Trophoblast cell (in vitro differentiated cells and primary cell): ENCODE data around the gene SCN5A.

Experiments
- DNase-seq, 2 donors: peaks; one replicate each; pipeline ENCODE4 v3.0.0-alpha.2; 2016
- H2AFZ ChIP-seq: 2 replicates; pipeline ENCODE4 v1.6.1; 2013; ENCODE audit warnings: low read length, moderate library complexity, mild to moderate bottlenecking; ENCODE audit not compliant: insufficient read depth, poor library complexity
- H2AK5ac ChIP-seq: 2 replicates; pipeline ENCODE4 v1.6.1; 2013; ENCODE audit warnings: mild to moderate bottlenecking, low read length
- H2BK120ac ChIP-seq: 2 replicates; pipeline ENCODE4 v1.6.1; 2013; ENCODE audit warnings: low read length, mild to moderate bottlenecking, moderate library complexity; ENCODE audit not compliant: insufficient read depth, poor library complexity
- H2BK12ac ChIP-seq: 2 replicates; pipeline ENCODE4 v1.6.1; 2013; ENCODE audit warnings: mild to moderate bottlenecking, low read length, moderate library complexity
- H2BK5ac ChIP-seq: 2 replicates; pipeline ENCODE4 v1.6.1; 2013; ENCODE audit warnings: low read length, low read depth, moderate library complexity, mild to moderate bottlenecking; ENCODE audit not compliant: poor library complexity
- H3K14ac ChIP-seq: 2 replicates; pipeline ENCODE4 v1.6.1; 2013; ENCODE audit warnings: mild to moderate bottlenecking, low read length
- H3K18ac ChIP-seq: 2 replicates; pipeline ENCODE4 v1.6.1; 2013; ENCODE audit warnings: mild to moderate bottlenecking, low read length
- H3K23ac ChIP-seq: 2 replicates; pipeline ENCODE4 v1.6.1; 2013; ENCODE audit warnings: low read length
- H3K27ac ChIP-seq: 2 replicates; pipeline ENCODE4 v1.5.1; 2013; ENCODE audit warnings: low read depth, mild to moderate bottlenecking, inconsistent platforms, low read length, moderate library complexity
- H3K27me3 ChIP-seq: 2 replicates; pipeline ENCODE4 v1.6.1; 2013; ENCODE audit warnings: inconsistent platforms, mild to moderate bottlenecking, low read length, moderate library complexity; ENCODE audit not compliant: insufficient read depth
- H3K36me3 ChIP-seq, 2 experiments: 1 replicate in 1 of 2; 2 replicates in 1 of 2; pipeline ENCODE4 v1.6.1; 2013; ENCODE audit warnings: low read length in 2 of 2, mild to moderate bottlenecking in 2 of 2, moderate library complexity in 1 of 2; ENCODE audit not compliant: insufficient read depth in 2 of 2, control insufficient read depth in 1 of 2
- H3K4ac ChIP-seq: 2 replicates; pipeline ENCODE4 v1.6.1; 2013; ENCODE audit warnings: low read depth, mild to moderate bottlenecking, low read length, moderate library complexity
- H3K4me1 ChIP-seq, 2 experiments: 1 replicate in 1 of 2; 2 replicates in 1 of 2; pipeline ENCODE4 v1.6.1; 2013; ENCODE audit warnings: low read length in 2 of 2, mild to moderate bottlenecking in 2 of 2, moderate library complexity in 1 of 2; ENCODE audit not compliant: insufficient read depth in 2 of 2, control insufficient read depth in 1 of 2
- H3K4me2 ChIP-seq: 2 replicates; pipeline ENCODE4 v1.6.1; 2013; ENCODE audit warnings: inconsistent platforms, mild to moderate bottlenecking, low read length, moderate library complexity
- H3K4me3 ChIP-seq: 2 replicates; pipeline ENCODE4 v1.5.1; 2013; ENCODE audit warnings: mild to moderate bottlenecking, low read depth, low read length, inconsistent platforms
- H3K79me1 ChIP-seq: one replicate; pipeline ENCODE4 v1.6.1; 2013; ENCODE audit warnings: low read length
- H3K79me2 ChIP-seq: 2 replicates; pipeline ENCODE4 v1.6.1; 2013; ENCODE audit warnings: low read length, mild to moderate bottlenecking; ENCODE audit not compliant: control insufficient read depth, insufficient read depth, poor library complexity
- H3K9ac ChIP-seq: 2 replicates; pipeline ENCODE4 v1.6.1; 2013; ENCODE audit warnings: mild to moderate bottlenecking, low read length
- H3K9me3 ChIP-seq: 2 replicates; pipeline ENCODE4 v1.6.1; 2013; ENCODE audit warnings: low read depth, mild to moderate bottlenecking, control low read depth, inconsistent platforms, low read length; ENCODE audit not compliant: insufficient read depth
- H4K12ac ChIP-seq: 2 replicates; pipeline ENCODE4 v1.6.1; 2013; ENCODE audit warnings: low read depth, mild to moderate bottlenecking, low read length, moderate library complexity
- H4K8ac ChIP-seq: 2 replicates; pipeline ENCODE4 v1.6.1; 2013; ENCODE audit warnings: low read depth, mild to moderate bottlenecking, low read length, moderate library complexity
- H4K91ac ChIP-seq: one replicate; pipeline ENCODE4 v1.6.1; 2013; ENCODE audit warnings: low read depth, mild to moderate bottlenecking, low read length, moderate library complexity
- WGBS: extraction: QIAGEN DNeasy Blood & Tissue Kit; methylation state at CpG from one replicate; pipeline ENCODE4 v1.1.7; 2013; ENCODE audit warnings: missing lambda C conversion rate; ENCODE audit not compliant: insufficient read length, insufficient coverage; ENCODE audit errors: extremely low coverage; 5-methylcytosine and 5-hydroxymethylcytosine counted together

Gene SCN5A

GRCh38 chr3:38597502-38598060, 51.9 kb downstream of the SCN5A start:
- Histone ChIP-seq H3K4me1 (peaks cover 0 to 2% of the 10 kb centered on the region in 2 experiments), H3K14ac (no peak overlapping the region), H4K91ac (no peak overlapping the region), H3K4ac (no peak overlapping the region), H2AK5ac (no peak overlapping the region), H3K36me3 (no peaks in the 10 kb centered on the region), H3K79me1 (no peaks in the 10 kb centered on the region), H4K12ac (no peak overlapping the region), H3K27me3 (no peaks in the 10 kb centered on the region), H3K23ac (no peak overlapping the region), H4K8ac (no peak overlapping the region), H2AFZ (no peak overlapping the region), H3K9ac (no peak overlapping the region), H2BK120ac (no peak overlapping the region), H3K9me3 (no peaks in the 10 kb centered on the region), H3K4me2 (no peak overlapping the region), H3K18ac (no peak overlapping the region), H2BK5ac (no peak overlapping the region), H3K27ac (no peak overlapping the region), H3K79me2 (no peaks in the 10 kb centered on the region), H2BK12ac (no peak overlapping the region), H3K4me3 (no peak overlapping the region)
- WGBS: no CpG with 5 or more reads among the region's 12 CpGs
- no peak for DNase-seq

DNA sequence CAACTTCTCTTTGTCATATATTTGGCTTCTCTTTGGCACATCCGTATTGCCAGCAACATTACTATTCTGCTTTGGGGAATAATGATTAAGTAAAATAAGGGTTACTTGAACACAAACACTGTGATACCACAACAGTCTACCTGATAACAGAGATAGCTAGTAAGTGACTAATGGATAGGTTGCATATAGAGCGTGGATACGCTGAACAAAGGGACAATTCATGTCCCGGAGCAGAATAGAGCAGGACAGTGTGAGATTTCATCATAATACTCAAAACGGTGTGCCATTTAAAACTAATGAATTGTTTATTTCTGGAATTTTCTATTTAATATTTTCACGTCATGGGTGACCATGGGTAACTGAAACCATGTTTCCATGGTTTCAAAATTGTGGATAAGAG, 54.1 kb downstream of the SCN5A start:
- H3K18ac ChIP-seq: no peak overlapping the region
- no peak overlapping the region for H3K9ac ChIP-seq
- no peak overlapping the region for H2BK120ac ChIP-seq
- H3K23ac ChIP-seq: no peak overlapping the region
- no peaks in the 10 kb centered on the region for H3K4me1 ChIP-seq
- no CpG with 5 or more reads among the region's 6 CpGs for WGBS
- no peak overlapping the region for H2AK5ac ChIP-seq
- H3K4me3 ChIP-seq: no peak overlapping the region
- H3K27ac ChIP-seq: no peak overlapping the region
- no peak overlapping the region for H2BK5ac ChIP-seq
- H4K91ac ChIP-seq: no peak overlapping the region
- H3K4me2 ChIP-seq: no peak overlapping the region
- no peak overlapping the region for H4K12ac ChIP-seq
- no peak overlapping the region for H4K8ac ChIP-seq
- H3K27me3 ChIP-seq: no peaks in the 10 kb centered on the region
- H3K14ac ChIP-seq: no peak overlapping the region
- H2AFZ ChIP-seq: no peak overlapping the region
- H2BK12ac ChIP-seq: no peak overlapping the region
- H3K9me3 ChIP-seq: no peaks in the 10 kb centered on the region
- H3K4ac ChIP-seq: no peak overlapping the region
- peak; percentile 18 to 61 for DNase-seq
- no peaks in the 10 kb centered on the region for H3K36me3 ChIP-seq
- no peaks in the 10 kb centered on the region for H3K79me2 ChIP-seq
- no peaks in the 10 kb centered on the region for H3K79me1 ChIP-seq

DNA sequence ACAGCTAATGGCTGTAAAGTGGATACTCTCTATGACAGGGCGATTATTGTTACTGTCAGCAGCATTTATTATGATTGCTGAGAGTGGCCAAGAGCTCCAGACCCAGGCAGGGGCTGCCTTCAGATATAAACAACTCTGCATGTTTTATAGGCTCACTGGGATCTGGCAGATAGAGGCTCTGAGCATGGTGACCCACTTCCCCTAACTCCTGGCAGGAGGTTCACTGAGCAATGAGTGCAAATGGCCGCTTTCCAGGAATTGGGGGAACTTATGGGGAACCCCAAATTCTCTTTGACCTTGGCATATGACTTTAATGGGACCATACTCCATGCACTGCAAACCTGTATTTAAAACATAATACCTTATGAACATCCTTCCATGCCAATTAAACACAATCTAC, 59.0 kb downstream of the SCN5A start:
- Histone ChIP-seq H3K4me3 (no peak overlapping the region), H3K9me3 (peaks cover 1% of the 10 kb centered on the region), H3K14ac (no peak overlapping the region), H4K12ac (no peak overlapping the region), H2BK120ac (no peak overlapping the region), H4K91ac (no peak overlapping the region), H3K36me3 (no peaks in the 10 kb centered on the region), H3K79me1 (no peaks in the 10 kb centered on the region), H3K4ac (no peak overlapping the region), H4K8ac (no peak overlapping the region), H3K27ac (no peak overlapping the region), H3K27me3 (no peaks in the 10 kb centered on the region), H3K79me2 (no peaks in the 10 kb centered on the region), H3K4me1 (no peaks in the 10 kb centered on the region), H3K23ac (no peak overlapping the region), H3K9ac (no peak overlapping the region), H2AK5ac (no peak overlapping the region), H2BK12ac (no peak overlapping the region), H3K4me2 (no peak overlapping the region), H2AFZ (no peak overlapping the region), H2BK5ac (no peak overlapping the region), H3K18ac (no peak overlapping the region)
- no peak for DNase-seq
- no CpG with 5 or more reads among the region's 2 CpGs for WGBS

DNA sequence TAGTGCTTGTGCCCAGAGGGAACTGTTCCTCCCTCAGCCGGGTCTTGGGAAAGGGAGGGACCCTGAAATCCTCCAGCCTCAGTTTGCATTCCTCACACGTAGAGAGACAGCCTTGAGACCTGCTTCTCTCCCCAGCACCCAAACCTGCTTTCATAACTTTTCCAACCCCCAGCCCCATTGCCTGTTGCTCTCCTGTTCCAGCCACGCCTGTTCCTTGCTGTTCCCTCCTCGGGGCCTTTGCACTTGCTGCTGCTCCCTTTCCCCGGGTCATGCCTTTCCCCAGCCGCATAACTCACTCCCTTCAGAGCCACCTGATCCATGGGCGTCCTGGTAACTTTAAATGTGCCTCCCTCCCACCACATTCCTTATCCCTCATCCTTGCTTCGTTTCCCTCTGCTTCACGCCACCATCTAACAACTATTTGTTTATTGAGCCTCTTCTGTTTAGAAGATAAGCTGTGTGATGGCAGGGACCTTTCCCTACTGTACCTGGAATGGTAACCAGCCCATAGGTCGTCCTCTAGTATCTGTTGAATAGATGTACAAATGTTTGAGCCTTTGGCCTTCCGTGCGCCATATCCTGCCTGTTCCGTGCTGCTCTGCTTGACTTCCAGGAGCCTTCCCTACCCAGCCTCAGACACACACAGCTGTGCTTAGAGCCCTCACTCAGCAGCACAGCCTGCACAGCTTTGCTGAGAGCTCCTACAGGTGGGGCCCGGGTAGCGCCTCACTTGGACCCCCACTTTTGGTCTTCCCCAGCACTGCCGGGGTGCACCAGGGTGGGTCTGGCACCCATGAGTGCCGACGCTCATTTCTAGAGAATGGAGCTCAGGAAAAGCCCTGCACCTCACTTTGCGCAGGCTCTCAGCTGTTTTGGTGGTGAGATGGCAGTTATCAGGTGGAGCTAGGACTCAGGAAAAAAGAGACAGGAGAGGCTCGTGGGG, 60.2 kb downstream of the SCN5A start:
- Histone ChIP-seq H3K4ac (no peak overlapping the region), H4K8ac (no peak overlapping the region), H3K23ac (no peak overlapping the region), H3K27me3 (no peaks in the 10 kb centered on the region), H3K9me3 (peaks cover 2% of the 10 kb centered on the region), H2BK5ac (no peak overlapping the region), H3K4me3 (no peak overlapping the region), H3K4me1 (no peaks in the 10 kb centered on the region), H4K91ac (no peak overlapping the region), H3K18ac (no peak overlapping the region), H3K14ac (no peak overlapping the region), H4K12ac (no peak overlapping the region), H2AK5ac (no peak overlapping the region), H3K36me3 (no peaks in the 10 kb centered on the region), H2AFZ (no peak overlapping the region), H3K9ac (no peak overlapping the region), H2BK12ac (no peak overlapping the region), H3K4me2 (no peak overlapping the region), H2BK120ac (no peak overlapping the region), H3K79me2 (no peaks in the 10 kb centered on the region), H3K27ac (no peak overlapping the region), H3K79me1 (no peaks in the 10 kb centered on the region)
- no peak for DNase-seq
- no CpG with 5 or more reads among the region's 20 CpGs for WGBS
